Lower leg skin (tissue), 4 donors: ENCODE data around the gene NDUFA7. TPM values are rescaled to one million over a fixed set of nuclear protein-coding genes. Genes with fewer than 3 reads are reported as not detected.
"Not testable (repeated sequence)": the region's sequence is repeated elsewhere in the genome, so short reads cannot be mapped to it uniquely, and the experiment has no call there.

ENCODE experiments used
- DNase-seq, 2 donors: peaks; one replicate each; pipeline ENCODE4 v3.0.0-alpha.2; 2019; ENCODE audit warnings: low spot score in 2 of 2
- H3K4me3 ChIP-seq: fragments of 200-600 bp; sonication (generic); 2 replicates; pipeline ENCODE4 v1.5.1; 2017; ENCODE audit warnings: mild to moderate bottlenecking, low read depth; ENCODE audit not compliant: poor library complexity, severe bottlenecking
- POLR2A ChIP-seq, 2 donors: fragments of 450-650 bp; IDR thresholded peaks; one replicate each; pipeline ENCODE4 v1.6.1; 2016 to 2017; ENCODE audit warnings: antibody characterized with exemption in 2 of 2, mild to moderate bottlenecking in 1 of 2, moderate library complexity in 1 of 2
- WGBS, 2 donors: methylation state at CpG; one replicate each; pipeline ENCODE4 v1.1.5; 2018; 5-methylcytosine and 5-hydroxymethylcytosine counted together
- intact Hi-C: fragments of 100-400 bp; cut with DNase I; formaldehyde crosslinking; loops from one replicate; pipeline ENCODE4 v1.15.0; 2023; ENCODE audit warnings: low total_unique reads
- total RNA-seq, 4 donors: library from RNA; depleted of rRNA; stranded (reverse); fragments of >200 nt; gene quantifications; one replicate each; pipeline ENCODE4 v1.1.0, GENCODE V29; 2016
- TF ChIP-seq, protein P1 (sequence below), 3 donors: fragments of 450-650 bp; IDR thresholded peaks; one replicate each; pipeline ENCODE4 v1.5.1; 2016; ENCODE audit warnings: antibody characterized with exemption in 3 of 3, mild to moderate bottlenecking in 3 of 3, moderate library complexity in 2 of 3

Gene NDUFA7
- total RNA-seq, 4 donors from 2014 or later: 24.5 to 39.5 (median 32.3) TPM

DNA sequence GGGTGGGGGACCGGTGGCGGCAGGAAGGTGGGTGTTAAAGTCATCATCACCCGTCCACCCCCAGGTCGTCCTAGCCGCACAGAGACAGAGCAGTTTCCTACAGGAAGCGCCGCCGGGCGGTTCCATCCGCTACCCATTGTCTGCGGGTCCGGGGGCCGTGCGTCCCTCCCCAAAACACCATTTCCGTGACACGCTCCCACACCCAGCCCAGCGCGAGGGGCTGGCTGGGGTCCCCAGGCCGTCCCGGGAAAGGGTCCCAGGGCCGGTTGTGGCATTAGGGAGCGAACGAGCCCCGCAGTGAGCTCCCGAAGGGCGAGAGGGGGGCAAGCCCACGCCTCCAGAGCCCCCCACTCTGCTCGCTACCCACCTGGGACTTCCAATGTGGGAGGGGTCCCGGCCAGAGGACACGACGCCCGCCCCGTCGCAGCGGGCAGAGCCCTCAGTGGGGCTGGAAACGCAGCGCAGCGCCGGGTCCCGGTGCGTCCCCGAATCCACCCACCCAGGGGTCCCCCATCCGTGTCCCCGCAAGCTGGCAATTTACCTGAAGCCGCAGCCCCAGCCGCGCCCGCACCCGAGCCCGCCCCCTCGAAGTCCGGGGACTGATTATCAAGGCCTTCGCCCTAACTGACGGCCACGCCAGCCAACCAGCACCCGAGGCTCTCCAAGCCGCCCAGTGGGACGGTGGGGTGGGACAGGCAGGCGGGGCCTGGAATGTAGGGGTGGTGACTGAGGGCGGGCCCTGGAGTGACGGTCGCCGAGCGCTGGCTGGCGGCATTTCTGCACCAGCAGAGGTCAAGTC lies 21.7 kb upstream of the NDUFA7 start, which contains the start of gene KANK3:
TSS of gene KANK3 (minus strand) at position 579 of the 799 bp plus-strand sequence. CDS start 5,434 bp downstream, outside the sequence.
- H3K4me3 ChIP-seq: peak within 1 kb of the TSS; percentile 4
- peak; percentile 92 to 98 for DNase-seq
- TF ChIP-seq POLR2A (IDR thresholded peaks at IDR 0.05): no peak
- TF ChIP-seq, protein P1, sequence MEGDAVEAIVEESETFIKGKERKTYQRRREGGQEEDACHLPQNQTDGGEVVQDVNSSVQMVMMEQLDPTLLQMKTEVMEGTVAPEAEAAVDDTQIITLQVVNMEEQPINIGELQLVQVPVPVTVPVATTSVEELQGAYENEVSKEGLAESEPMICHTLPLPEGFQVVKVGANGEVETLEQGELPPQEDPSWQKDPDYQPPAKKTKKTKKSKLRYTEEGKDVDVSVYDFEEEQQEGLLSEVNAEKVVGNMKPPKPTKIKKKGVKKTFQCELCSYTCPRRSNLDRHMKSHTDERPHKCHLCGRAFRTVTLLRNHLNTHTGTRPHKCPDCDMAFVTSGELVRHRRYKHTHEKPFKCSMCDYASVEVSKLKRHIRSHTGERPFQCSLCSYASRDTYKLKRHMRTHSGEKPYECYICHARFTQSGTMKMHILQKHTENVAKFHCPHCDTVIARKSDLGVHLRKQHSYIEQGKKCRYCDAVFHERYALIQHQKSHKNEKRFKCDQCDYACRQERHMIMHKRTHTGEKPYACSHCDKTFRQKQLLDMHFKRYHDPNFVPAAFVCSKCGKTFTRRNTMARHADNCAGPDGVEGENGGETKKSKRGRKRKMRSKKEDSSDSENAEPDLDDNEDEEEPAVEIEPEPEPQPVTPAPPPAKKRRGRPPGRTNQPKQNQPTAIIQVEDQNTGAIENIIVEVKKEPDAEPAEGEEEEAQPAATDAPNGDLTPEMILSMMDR (IDR thresholded peaks at IDR 0.05): no peak
- WGBS, 2 donors: 4 to 7% methylated on average over 30 to 33 of the region's 65 CpGs
- intact Hi-C loops: no loop called here

DNA sequence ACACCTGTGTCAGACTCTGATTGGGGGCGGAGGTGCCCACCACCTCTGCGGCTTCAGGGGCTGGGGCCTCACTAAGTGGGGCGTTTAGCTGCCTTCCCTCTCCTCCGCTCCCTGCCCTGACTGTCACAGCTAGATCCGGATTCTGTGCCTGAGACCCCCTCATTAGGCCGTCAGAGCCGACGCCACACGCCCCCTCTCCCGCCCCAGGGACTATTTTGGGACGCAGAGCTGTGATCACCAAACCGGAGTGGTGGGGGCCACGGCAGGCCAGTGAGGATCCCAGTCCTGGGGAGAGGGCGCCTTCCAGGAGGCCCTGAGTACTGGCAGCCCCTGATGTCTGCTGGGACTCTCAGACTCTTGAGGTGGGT lies 21.1 kb upstream of the NDUFA7 start:
- no peak overlapping the region for H3K4me3 ChIP-seq
- no peak for TF ChIP-seq POLR2A (IDR thresholded peaks at IDR 0.05)
- TF ChIP-seq, protein P1 (IDR thresholded peaks at IDR 0.05): no peak
- intact Hi-C loops: no loop called here
- DNase-seq: no peak
- WGBS, 2 donors: 28 to 70% methylated on average over 2 to 12 of the region's 14 CpGs

DNA sequence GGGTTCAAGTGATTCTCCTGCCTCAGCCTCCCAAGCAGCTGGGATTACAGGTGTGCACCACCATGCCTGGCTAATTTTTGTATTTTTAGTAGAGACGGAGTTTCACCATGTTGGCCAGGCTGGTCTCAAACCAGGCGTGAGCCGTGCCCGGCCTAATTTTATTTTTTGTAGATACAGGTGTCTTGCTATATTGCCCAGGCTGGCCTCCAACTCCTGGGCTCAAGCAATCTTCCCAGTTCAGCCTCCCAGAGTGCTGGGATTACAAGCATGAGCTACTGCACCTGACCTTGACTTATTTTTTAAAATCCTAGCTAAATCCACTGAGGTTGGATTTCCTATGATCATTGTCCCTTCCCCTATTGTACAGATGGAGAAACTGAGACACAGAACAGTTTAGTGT lies 20.3 kb upstream of the NDUFA7 start:
- WGBS, 2 donors: 92 to 98% methylated on average over 4 of the region's 4 CpGs
- H3K4me3 ChIP-seq: not testable (repeated sequence)

GRCh38 chr19:8340341-8341096 lies 19.3 kb upstream of the NDUFA7 start:
- no peak for DNase-seq
- TF ChIP-seq, protein P1 (IDR thresholded peaks at IDR 0.05): no peak
- no peak for TF ChIP-seq POLR2A (IDR thresholded peaks at IDR 0.05)
- 37 to 39% methylated on average over 15 of the region's 15 CpGs for WGBS, 2 donors
- intact Hi-C loops: no loop called here
- no peak overlapping the region for H3K4me3 ChIP-seq

More for the DNA sequence above, 20.3 kb upstream of the NDUFA7 start:
- intact Hi-C loops, DNase-seq: not testable (repeated sequence)

DNA sequence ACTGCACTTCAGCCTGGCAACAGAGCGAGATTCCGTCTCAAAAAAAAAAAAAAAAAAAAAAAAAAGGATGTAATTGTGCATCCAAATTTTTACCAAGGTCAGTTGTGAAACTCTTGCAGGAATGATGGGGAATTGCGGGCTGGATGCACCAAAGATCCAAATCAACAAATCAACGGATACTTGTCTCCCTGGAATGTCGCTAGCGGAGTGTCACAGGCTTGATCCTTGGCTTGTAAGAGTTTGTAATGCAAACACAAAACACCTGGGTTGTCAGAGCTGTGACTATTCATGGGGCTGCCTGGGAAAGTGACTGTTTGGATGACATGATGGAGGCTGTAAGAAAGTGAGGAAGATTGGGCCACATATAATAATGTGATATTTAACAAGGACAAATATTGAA lies 17.7 kb upstream of the NDUFA7 start:
- intact Hi-C loops: no loop called here
- 67% methylated on average over 6 of the region's 6 CpGs for WGBS, 2 donors
- DNase-seq: no peak
- no peak overlapping the region for H3K4me3 ChIP-seq
- no peak for TF ChIP-seq POLR2A (IDR thresholded peaks at IDR 0.05)
- TF ChIP-seq, protein P1 (IDR thresholded peaks at IDR 0.05): no peak

- no peak for DNase-seq
- TF ChIP-seq POLR2A (IDR thresholded peaks at IDR 0.05): no peak
- TF ChIP-seq, protein P1 (IDR thresholded peaks at IDR 0.05): no peak
- WGBS, 2 donors: 77 to 78% methylated on average over 7 of the region's 7 CpGs
- intact Hi-C loops: no loop called here
- H3K4me3 ChIP-seq: no peak overlapping the region
These were observed 16.6 kb upstream of the NDUFA7 start for GRCh38 chr19:8337728-8338127.
